Neural progenitor cell (in vitro differentiated cells): ENCODE data around the gene SLC26A8.

Experiments used
- CTCF ChIP-seq: fragments of 200-600 bp; sonication (generic); IDR thresholded peaks from 2 replicates; pipeline ENCODE4 v1.5.1; 2017; ENCODE audit warnings: antibody characterized with exemption, mild to moderate bottlenecking
- EZH2 ChIP-seq: fragments of 200-600 bp; sonication (generic); IDR thresholded peaks from 2 replicates; pipeline ENCODE4 v1.6.1; 2017; ENCODE audit warnings: antibody characterized with exemption, mild to moderate bottlenecking, moderate library complexity
- EZH2phosphoT487 ChIP-seq: fragments of 200-600 bp; sonication (generic); IDR thresholded peaks from 2 replicates; pipeline ENCODE4 v1.6.1; 2017; ENCODE audit warnings: antibody characterized with exemption

- TF ChIP-seq CTCF (no peak), EZH2phosphoT487 (no peak), EZH2 (no peak)
Observed at GRCh38 chr6:35914536-35914935, 109.9 kb downstream of the SLC26A8 start.
